ENCODE results near the gene CFAP221. TPM values are rescaled to one million over a fixed set of nuclear protein-coding genes. Genes with fewer than 3 reads are reported as not detected.

The CFAP221 gene
- total RNA-seq, 4 donors from 2014 or later, result 0.51 to 5.0 (median 3.7) TPM

- intact Hi-C loops (cut with DNase I; ENCODE audit: low total_unique reads), result no loop called here
- TF ChIP-seq CTCF (IDR thresholded peaks at IDR 0.05), result no peak
- TF ChIP-seq POLR2A (IDR thresholded peaks at IDR 0.05), result no peak
- Histone ChIP-seq H3K4me3 (no peak overlapping the region), H3K9me3 (no peaks in the 10 kb centered on the region), H3K27me3 (no peaks in the 10 kb centered on the region), H3K4me1 (no peaks in the 10 kb centered on the region), H3K27ac (no peak overlapping the region), H3K36me3 (no peaks in the 10 kb centered on the region)
- DNase-seq, result no peak
Observed at GRCh38 chr2:119536211-119536610, 8.0 kb upstream of the CFAP221 start.

GRCh38 chr2:119536707-119537106, 7.5 kb upstream of the CFAP221 start:
- Histone ChIP-seq H3K9me3 (no peaks in the 10 kb centered on the region), H3K36me3 (no peaks in the 10 kb centered on the region), H3K4me3 (no peak overlapping the region), H3K4me1 (no peaks in the 10 kb centered on the region), H3K27ac (no peak overlapping the region), H3K27me3 (no peaks in the 10 kb centered on the region)
- intact Hi-C loops (cut with DNase I; ENCODE audit: low total_unique reads), result no loop called here
- no peak for TF ChIP-seq POLR2A (IDR thresholded peaks at IDR 0.05)
- no peak for TF ChIP-seq CTCF (IDR thresholded peaks at IDR 0.05)
- no peak for DNase-seq

- Histone ChIP-seq H3K27ac (no peak overlapping the region), H3K4me3 (no peak overlapping the region), H3K27me3 (no peaks in the 10 kb centered on the region), H3K36me3 (no peaks in the 10 kb centered on the region), H3K4me1 (no peaks in the 10 kb centered on the region), H3K9me3 (no peaks in the 10 kb centered on the region)
- TF ChIP-seq POLR2A (IDR thresholded peaks at IDR 0.05) (no peak), CTCF (IDR thresholded peaks at IDR 0.05) (no peak)
- intact Hi-C loops (cut with DNase I; ENCODE audit: low total_unique reads), result no loop called here
- DNase-seq, result no peak
Observed at GRCh38 chr2:119537792-119538191, 6.5 kb upstream of the CFAP221 start.

- no peak overlapping the region for H3K4me3 ChIP-seq
- no peak for TF ChIP-seq CTCF (IDR thresholded peaks at IDR 0.05)
- TF ChIP-seq POLR2A (IDR thresholded peaks at IDR 0.05), result no peak
- H3K27ac ChIP-seq, result no peak overlapping the region
- no peaks in the 10 kb centered on the region for H3K27me3 ChIP-seq
- intact Hi-C loops (cut with DNase I; ENCODE audit: low total_unique reads), result no loop called here
- peaks cover 0 to 5% of the 10 kb centered on the region in 2 donors for H3K4me1 ChIP-seq
- H3K9me3 ChIP-seq, result no peaks in the 10 kb centered on the region
- no peak for DNase-seq
- no peaks in the 10 kb centered on the region for H3K36me3 ChIP-seq
Observed at GRCh38 chr2:119541476-119541875, 2.8 kb upstream of the CFAP221 start.

- H3K27ac ChIP-seq, result no peak overlapping the region
- no peaks in the 10 kb centered on the region for H3K9me3 ChIP-seq
- TF ChIP-seq POLR2A (IDR thresholded peaks at IDR 0.05) (no peak), CTCF (IDR thresholded peaks at IDR 0.05) (no peak)
- no peaks in the 10 kb centered on the region for H3K36me3 ChIP-seq
- no peaks in the 10 kb centered on the region for H3K27me3 ChIP-seq
- peaks cover 0 to 5% of the 10 kb centered on the region in 2 donors for H3K4me1 ChIP-seq
- no peak for DNase-seq
- intact Hi-C loops (cut with DNase I; ENCODE audit: low total_unique reads), result no loop called here
- H3K4me3 ChIP-seq, result peak overlapping the region; percentile 27 to 49
Observed at GRCh38 chr2:119544939-119545475, 758 bp downstream of the CFAP221 start.

Data from uterus (tissue), 4 donors.